ENCODE measurements around the gene DNAJC18. TPM values are rescaled to one million over a fixed set of nuclear protein-coding genes. Genes with fewer than 3 reads are reported as not detected.

DNAJC18 gene
- total and polyA plus RNA-seq, 2 of the 8 experiments (the other 6 are each of a cell fraction or from before 2014, with no cell fraction given), result 7.8 to 29.2 TPM

- Histone ChIP-seq H3K36me3 (ENCODE audit: control insufficient read depth in 2 of 4, insufficient read depth in 4 of 4, low read length in 3 of 4) (no peaks in the 10 kb centered on the region), H3K14ac (ENCODE audit: insufficient read length) (no peak overlapping the region), H2AK5ac (ENCODE audit: low read depth, low read length) (no peak overlapping the region), H4K5ac (ENCODE audit: insufficient read length, low read depth, low read length) (no peak overlapping the region), H3K27ac (ENCODE audit: low read depth, low read length) (no peak overlapping the region), H2BK5ac (ENCODE audit: low read depth, low read length) (no peak overlapping the region), H3K4me2 (ENCODE audit: insufficient read depth in 1 of 2, low read depth in 2 of 2, low read length in 2 of 2) (no peak overlapping the region), H3K23ac (ENCODE audit: insufficient read length) (no peak overlapping the region), H3K9ac (replicated peaks in 1 of 4; ENCODE audit: extremely low read depth in 1 of 4, low read depth in 3 of 4, low read length in 3 of 4) (no peak overlapping the region), H2BK20ac (ENCODE audit: low read length) (no peak overlapping the region), H3K4ac (replicated peaks; ENCODE audit: insufficient read length, low read depth, low read length) (no peak overlapping the region), H4K91ac (replicated peaks; ENCODE audit: insufficient read length, low read length) (peak overlapping the region; percentile 59), H3K56ac (replicated peaks; ENCODE audit: insufficient read length, low read depth, low read length) (no peak overlapping the region), H4K8ac (ENCODE audit: extremely low read depth, insufficient read depth, low read length) (no peak overlapping the region), H4K20me1 (replicated peaks in 1 of 2; ENCODE audit: control insufficient read depth in 1 of 2, insufficient read depth in 2 of 2, low read length in 2 of 2) (no peaks in the 10 kb centered on the region), H2BK15ac (ENCODE audit: low read length) (no peak overlapping the region), H3K23me2 (ENCODE audit: low read depth, low read length) (no peaks in the 10 kb centered on the region; the same call in 1 of the 2 replicates), H3K27me3 (replicated peaks in 1 of 4; ENCODE audit: control insufficient read depth in 3 of 4, extremely low read depth in 1 of 4, insufficient read depth in 3 of 4, low read length in 3 of 4) (no peaks in the 10 kb centered on the region), H3K4me1 (replicated peaks in 1 of 4; ENCODE audit: control insufficient read depth in 3 of 4, insufficient read depth in 4 of 4, low read length in 3 of 4) (peaks cover 0 to 8% (median 3%) of the 10 kb centered on the region in 4 experiments; a peak in 4 of 7 replicates), H3K79me1 (ENCODE audit: low read depth, low read length) (no peaks in the 10 kb centered on the region), H3K79me2 (ENCODE audit: control insufficient read depth in 1 of 2, insufficient read depth in 2 of 2, low read length in 2 of 2) (no peaks in the 10 kb centered on the region), H2BK120ac (replicated peaks; ENCODE audit: low read depth, low read length) (no peak overlapping the region), H2BK12ac (ENCODE audit: low read depth, low read length) (no peak overlapping the region), H3K9me3 (ENCODE audit: insufficient read depth in 2 of 2, low read depth in 1 of 2, low read length in 1 of 2) (no peaks in the 10 kb centered on the region), H2AFZ (ENCODE audit: low read length) (no peak overlapping the region; the same call in 1 of the 2 replicates), H3K18ac (ENCODE audit: extremely low read depth, low read length) (no peak overlapping the region), H3K4me3 (ENCODE audit: extremely low read depth in 1 of 4, insufficient read depth in 2 of 4, low read depth in 3 of 4, low read length in 4 of 4) (no peak overlapping the region)
- DNase-seq (ENCODE audit: low read depth in 1 of 2, low spot score in 2 of 2), result no peak
- WGBS, 2 experiments (ENCODE audit: extremely low coverage in 1 of 2, insufficient coverage in 1 of 2, insufficient read length in 1 of 2, insufficient replicate concordance in 2 of 2, low coverage in 1 of 2, low lambda C conversion rate in 2 of 2, missing lambda C conversion rate in 1 of 2), result 84% methylated on average over 3 of the region's 3 CpGs; no CpG with 5 or more reads in 1 of the 2 experiments
- FAIRE-seq, result no peak
- ChIA-PET POLR2A (ENCODE audit: partially characterized antibody) (no interaction called here), CTCF (ENCODE audit: partially characterized antibody) (interaction anchor here (1.6 kb wide), 1 partner anchor 146 kb away, joined by 3 read pairs; no protein-coding TSS in a partner anchor)
- TF ChIP-seq RBBP5 (IDR thresholded peaks at IDR 0.05; ENCODE audit: borderline replicate concordance, low read depth, low read length) (no peak), CTBP2 (IDR thresholded peaks at IDR 0.05; ENCODE audit: borderline replicate concordance, insufficient read depth, insufficient read length, low read length) (no peak)
Observed at GRCh38 chr5:139488260-139488659, 48.9 kb upstream of the DNAJC18 start.
